ENCODE measurements around the gene STIM1. TPM values are rescaled to one million over a fixed set of nuclear protein-coding genes. Genes with fewer than 3 reads are reported as not detected.

STIM1 gene
- total and polyA plus RNA-seq, 2 experiments from 2014 or later: 16.1 to 60.0 TPM

DNA sequence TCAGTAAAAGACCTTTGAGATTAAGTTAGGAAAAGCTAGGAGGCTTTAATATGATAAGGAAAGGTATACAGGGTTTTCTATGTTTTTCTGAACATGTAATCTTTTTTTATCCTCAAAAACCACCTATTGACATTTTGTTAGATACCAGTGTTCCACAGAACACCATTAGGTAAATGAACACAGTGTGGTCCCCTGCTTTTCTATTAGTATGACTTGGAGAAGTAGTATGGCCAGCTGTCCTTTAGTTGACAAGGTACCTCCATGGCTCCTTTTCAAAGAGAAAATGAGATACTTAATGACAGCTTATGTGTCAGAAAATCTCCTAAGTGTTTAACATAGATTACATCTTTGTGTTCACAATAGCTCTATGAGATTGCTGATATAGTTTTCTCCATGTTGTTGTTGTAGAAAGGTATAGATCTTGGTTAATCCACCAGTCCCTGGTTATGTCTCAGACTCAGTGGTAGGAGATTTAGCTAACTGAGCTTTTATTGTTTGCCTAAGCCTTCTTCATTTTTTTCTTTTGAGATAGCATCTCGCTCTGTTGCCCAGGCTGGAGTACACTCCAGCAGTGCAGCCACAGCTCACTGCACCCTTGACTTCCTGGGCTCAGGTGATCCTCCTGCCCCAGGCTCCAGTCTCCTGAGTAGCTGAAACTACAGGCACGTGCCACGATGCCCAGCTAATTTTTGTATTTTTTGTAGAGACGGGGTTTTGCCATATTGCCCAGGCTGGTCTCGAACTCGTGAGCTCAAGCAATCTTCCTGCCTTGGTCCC lies 46.0 kb downstream of the STIM1 start:
- H3K4me3 ChIP-seq: no peak overlapping the region

GRCh38 chr11:3902441-3902840 lies 47.0 kb downstream of the STIM1 start:
- TF ChIP-seq, protein P1, sequence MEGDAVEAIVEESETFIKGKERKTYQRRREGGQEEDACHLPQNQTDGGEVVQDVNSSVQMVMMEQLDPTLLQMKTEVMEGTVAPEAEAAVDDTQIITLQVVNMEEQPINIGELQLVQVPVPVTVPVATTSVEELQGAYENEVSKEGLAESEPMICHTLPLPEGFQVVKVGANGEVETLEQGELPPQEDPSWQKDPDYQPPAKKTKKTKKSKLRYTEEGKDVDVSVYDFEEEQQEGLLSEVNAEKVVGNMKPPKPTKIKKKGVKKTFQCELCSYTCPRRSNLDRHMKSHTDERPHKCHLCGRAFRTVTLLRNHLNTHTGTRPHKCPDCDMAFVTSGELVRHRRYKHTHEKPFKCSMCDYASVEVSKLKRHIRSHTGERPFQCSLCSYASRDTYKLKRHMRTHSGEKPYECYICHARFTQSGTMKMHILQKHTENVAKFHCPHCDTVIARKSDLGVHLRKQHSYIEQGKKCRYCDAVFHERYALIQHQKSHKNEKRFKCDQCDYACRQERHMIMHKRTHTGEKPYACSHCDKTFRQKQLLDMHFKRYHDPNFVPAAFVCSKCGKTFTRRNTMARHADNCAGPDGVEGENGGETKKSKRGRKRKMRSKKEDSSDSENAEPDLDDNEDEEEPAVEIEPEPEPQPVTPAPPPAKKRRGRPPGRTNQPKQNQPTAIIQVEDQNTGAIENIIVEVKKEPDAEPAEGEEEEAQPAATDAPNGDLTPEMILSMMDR (IDR thresholded peaks at IDR 0.05; ENCODE audit: low read depth, low read length): no peak
- Histone ChIP-seq H3K27ac (no peak overlapping the region), H3K9me3 (ENCODE audit: low read depth) (no peaks in the 10 kb centered on the region), H3K27me3 (no peaks in the 10 kb centered on the region), H3K36me3 (no peaks in the 10 kb centered on the region), H3K4me1 (ENCODE audit: low read depth) (no peaks in the 10 kb centered on the region), H3K4me3 (no peak overlapping the region)
- no peak for DNase-seq (ENCODE audit: low read depth in 1 of 2, low spot score in 1 of 2)

More for the DNA sequence above, 46.0 kb downstream of the STIM1 start:
- no peaks in the 10 kb centered on the region for H3K9me3 ChIP-seq (ENCODE audit: low read depth)
- TF ChIP-seq, protein P1 (IDR thresholded peaks at IDR 0.05; ENCODE audit: low read depth, low read length): no peak
- no peak overlapping the region for H3K27ac ChIP-seq
- H3K27me3 ChIP-seq: no peaks in the 10 kb centered on the region
- H3K36me3 ChIP-seq: no peaks in the 10 kb centered on the region
- no peaks in the 10 kb centered on the region for H3K4me1 ChIP-seq (ENCODE audit: low read depth)
- DNase-seq (ENCODE audit: low read depth in 1 of 2, low spot score in 1 of 2): no peak

- Histone ChIP-seq H3K4me1 (ENCODE audit: low read depth) (no peaks in the 10 kb centered on the region), H3K27ac (no peak overlapping the region), H3K27me3 (no peaks in the 10 kb centered on the region), H3K9me3 (ENCODE audit: low read depth) (no peaks in the 10 kb centered on the region), H3K36me3 (no peaks in the 10 kb centered on the region), H3K4me3 (no peak overlapping the region)
- DNase-seq (ENCODE audit: low read depth in 1 of 2, low spot score in 1 of 2): peak in 1 of 2 donors; percentile 44
- TF ChIP-seq, protein P1 (IDR thresholded peaks at IDR 0.05; ENCODE audit: low read depth, low read length): no peak
Measured at GRCh38 chr11:3903207-3903896, 47.9 kb downstream of the STIM1 start.

DNA sequence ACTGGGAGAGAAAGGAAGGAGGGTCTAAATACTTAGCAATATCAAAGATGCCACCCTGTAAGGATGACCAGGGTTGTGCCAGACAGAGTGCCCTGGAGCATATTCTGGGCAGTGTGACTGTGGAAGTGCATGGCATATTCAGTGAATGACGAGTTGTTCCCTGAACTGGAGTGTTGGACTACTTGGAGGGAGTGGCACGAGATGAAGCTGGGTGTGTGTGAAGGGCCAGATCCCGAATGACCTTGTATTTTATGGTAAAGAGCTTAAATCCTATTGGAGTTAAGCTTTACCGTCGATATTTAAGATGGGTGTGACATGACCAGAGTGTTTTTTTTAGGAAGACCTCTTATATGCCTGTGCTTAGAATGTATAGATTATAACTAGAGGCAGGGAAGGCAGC lies 48.8 kb downstream of the STIM1 start:
- H3K4me3 ChIP-seq: no peak overlapping the region
- no peak for DNase-seq (ENCODE audit: low read depth in 1 of 2, low spot score in 1 of 2)
- H3K9me3 ChIP-seq (ENCODE audit: low read depth): no peaks in the 10 kb centered on the region
- no peaks in the 10 kb centered on the region for H3K27me3 ChIP-seq
- H3K4me1 ChIP-seq (ENCODE audit: low read depth): no peaks in the 10 kb centered on the region
- no peaks in the 10 kb centered on the region for H3K36me3 ChIP-seq
- TF ChIP-seq, protein P1 (IDR thresholded peaks at IDR 0.05; ENCODE audit: low read depth, low read length): no peak
- no peak overlapping the region for H3K27ac ChIP-seq

DNA sequence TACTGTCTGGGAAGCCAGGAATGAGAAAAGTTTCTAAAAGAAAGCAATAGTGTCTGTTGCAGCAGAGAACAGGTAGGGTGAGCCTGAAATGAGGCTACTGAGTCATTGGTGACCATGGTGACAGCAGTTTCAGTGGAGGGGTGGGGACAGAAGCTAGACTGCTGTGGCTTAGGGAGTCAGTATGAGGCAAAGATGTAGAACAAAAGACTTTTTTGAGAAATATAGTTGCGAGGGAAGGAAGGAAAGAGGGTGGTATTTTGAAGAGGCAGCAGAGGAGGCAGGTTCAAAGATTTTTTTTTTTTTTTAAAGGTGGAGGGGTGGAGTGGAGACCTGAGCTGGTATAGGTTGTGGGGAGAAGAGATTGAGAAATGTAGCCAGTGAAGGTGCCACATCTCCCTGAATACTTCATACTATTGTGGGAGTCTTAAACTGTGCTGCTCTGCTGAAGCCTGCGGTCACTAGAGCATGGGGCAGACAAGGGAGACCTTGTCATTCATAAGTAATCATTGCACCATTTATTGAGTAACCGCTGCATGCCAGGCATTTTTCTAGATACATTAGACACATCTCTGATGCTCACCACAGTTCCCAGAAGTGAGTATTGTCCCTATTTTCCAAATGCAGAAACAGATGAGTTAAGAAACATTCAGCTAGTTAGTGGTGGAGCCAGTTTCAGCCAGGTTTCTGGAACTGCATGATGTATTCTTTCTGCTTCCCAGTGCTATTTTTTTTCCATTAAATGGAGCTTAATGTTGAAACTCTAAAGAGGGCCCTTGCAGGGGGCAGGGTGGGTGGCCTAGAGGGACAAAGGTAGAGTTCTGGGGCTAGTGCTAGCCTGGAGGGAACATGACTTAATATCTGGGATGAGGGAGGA lies 49.9 kb downstream of the STIM1 start:
- Histone ChIP-seq H3K27me3 (no peaks in the 10 kb centered on the region), H3K9me3 (ENCODE audit: low read depth) (no peaks in the 10 kb centered on the region), H3K4me1 (ENCODE audit: low read depth) (no peaks in the 10 kb centered on the region), H3K4me3 (no peak overlapping the region), H3K36me3 (no peaks in the 10 kb centered on the region), H3K27ac (no peak overlapping the region)
- DNase-seq (ENCODE audit: low read depth in 1 of 2, low spot score in 1 of 2): peak in 1 of 2 donors; percentile 96
- TF ChIP-seq, protein P1 (IDR thresholded peaks at IDR 0.05; ENCODE audit: low read depth, low read length): no peak

Measured in cardiac muscle cell (in vitro differentiated cells and primary cell).